ENCODE data around the gene C4orf46. TPM values are rescaled to one million over a fixed set of nuclear protein-coding genes. Genes with fewer than 3 reads are reported as not detected.

Gene C4orf46
- total RNA-seq, 1 donor = 12.3 TPM

DNA sequence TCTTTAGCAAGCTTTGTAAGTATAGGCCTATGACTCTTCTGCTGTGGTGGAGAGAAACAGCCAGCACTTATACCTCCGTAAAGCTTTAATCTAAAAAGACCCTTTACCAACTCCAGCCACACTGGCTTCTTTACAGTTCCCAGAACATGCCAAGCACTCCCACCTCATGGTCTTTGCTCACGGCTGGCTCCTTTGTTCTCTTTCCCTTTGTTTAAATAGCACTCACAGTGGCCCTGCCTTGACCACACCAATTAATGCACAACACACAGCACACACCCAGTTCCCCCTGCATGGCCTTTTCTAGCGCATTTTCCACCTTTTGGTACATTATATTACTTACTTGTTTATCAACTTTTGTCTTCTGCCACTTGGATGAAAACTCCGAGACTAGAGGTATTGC, 32.6 kb upstream of the C4orf46 start:
- Histone ChIP-seq H3K4me2 (ENCODE audit: insufficient read depth, low read length) (no peak overlapping the region), H3K27me3 (ENCODE audit: insufficient read depth, low read length) (no peaks in the 10 kb centered on the region), H3K36me3 (ENCODE audit: insufficient read depth, low read length) (peaks cover 17% of the 10 kb centered on the region), H4K20me1 (ENCODE audit: insufficient read depth, low read length) (no peaks in the 10 kb centered on the region), H3K9me3 (ENCODE audit: low read depth, low read length) (no peaks in the 10 kb centered on the region), H3K4me3 (ENCODE audit: insufficient read depth, low read length) (no peak overlapping the region), H3K79me2 (ENCODE audit: insufficient read depth, low read length) (no peaks in the 10 kb centered on the region), H2AFZ (ENCODE audit: low read length) (no peak overlapping the region), H3K27ac (ENCODE audit: low read depth, low read length) (no peak overlapping the region), H3K4me1 (ENCODE audit: insufficient read depth, low read length) (no peaks in the 10 kb centered on the region)
- TF ChIP-seq, protein P1, sequence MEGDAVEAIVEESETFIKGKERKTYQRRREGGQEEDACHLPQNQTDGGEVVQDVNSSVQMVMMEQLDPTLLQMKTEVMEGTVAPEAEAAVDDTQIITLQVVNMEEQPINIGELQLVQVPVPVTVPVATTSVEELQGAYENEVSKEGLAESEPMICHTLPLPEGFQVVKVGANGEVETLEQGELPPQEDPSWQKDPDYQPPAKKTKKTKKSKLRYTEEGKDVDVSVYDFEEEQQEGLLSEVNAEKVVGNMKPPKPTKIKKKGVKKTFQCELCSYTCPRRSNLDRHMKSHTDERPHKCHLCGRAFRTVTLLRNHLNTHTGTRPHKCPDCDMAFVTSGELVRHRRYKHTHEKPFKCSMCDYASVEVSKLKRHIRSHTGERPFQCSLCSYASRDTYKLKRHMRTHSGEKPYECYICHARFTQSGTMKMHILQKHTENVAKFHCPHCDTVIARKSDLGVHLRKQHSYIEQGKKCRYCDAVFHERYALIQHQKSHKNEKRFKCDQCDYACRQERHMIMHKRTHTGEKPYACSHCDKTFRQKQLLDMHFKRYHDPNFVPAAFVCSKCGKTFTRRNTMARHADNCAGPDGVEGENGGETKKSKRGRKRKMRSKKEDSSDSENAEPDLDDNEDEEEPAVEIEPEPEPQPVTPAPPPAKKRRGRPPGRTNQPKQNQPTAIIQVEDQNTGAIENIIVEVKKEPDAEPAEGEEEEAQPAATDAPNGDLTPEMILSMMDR (IDR thresholded peaks at IDR 0.05; ENCODE audit: extremely low read depth, low read depth, low read length) = no peak
- no peak for DNase-seq (ENCODE audit: insufficient read length, low spot score, missing footprints)

DNA sequence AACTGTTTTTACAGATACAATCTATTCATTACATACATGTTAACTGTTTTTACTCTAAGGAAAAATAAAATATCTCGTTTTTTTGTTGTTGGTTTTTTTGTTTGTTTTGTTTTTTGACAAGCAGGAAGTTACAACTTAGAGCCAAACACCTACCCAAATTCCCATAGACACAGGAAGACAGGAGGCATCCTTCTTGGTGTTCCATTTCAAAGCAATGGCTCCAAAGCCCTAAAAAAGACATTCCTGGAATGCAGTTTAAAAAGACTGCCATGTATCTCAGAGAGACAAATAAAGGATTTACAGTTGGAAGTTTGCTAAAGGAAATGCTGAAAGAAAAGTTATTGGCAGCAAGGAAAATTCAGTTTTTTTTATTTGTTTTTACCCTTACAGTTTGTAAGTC, 17.1 kb upstream of the C4orf46 start:
- no peak for DNase-seq (ENCODE audit: insufficient read length, low spot score, missing footprints)
- H3K9me3 ChIP-seq (ENCODE audit: low read depth, low read length) = no peaks in the 10 kb centered on the region
- H3K4me3 ChIP-seq (ENCODE audit: insufficient read depth, low read length) = no peak overlapping the region
- no peak overlapping the region for H3K27ac ChIP-seq (ENCODE audit: low read depth, low read length)
- TF ChIP-seq, protein P1 (IDR thresholded peaks at IDR 0.05; ENCODE audit: extremely low read depth, low read depth, low read length) = no peak
- H3K27me3 ChIP-seq (ENCODE audit: insufficient read depth, low read length) = no peaks in the 10 kb centered on the region
- H3K4me1 ChIP-seq (ENCODE audit: insufficient read depth, low read length) = no peaks in the 10 kb centered on the region
- no peaks in the 10 kb centered on the region for H4K20me1 ChIP-seq (ENCODE audit: insufficient read depth, low read length)
- H2AFZ ChIP-seq (ENCODE audit: low read length) = no peak overlapping the region
- H3K36me3 ChIP-seq (ENCODE audit: insufficient read depth, low read length) = peaks cover 4% of the 10 kb centered on the region
- H3K79me2 ChIP-seq (ENCODE audit: insufficient read depth, low read length) = no peaks in the 10 kb centered on the region
- H3K4me2 ChIP-seq (ENCODE audit: insufficient read depth, low read length) = no peak overlapping the region

DNA sequence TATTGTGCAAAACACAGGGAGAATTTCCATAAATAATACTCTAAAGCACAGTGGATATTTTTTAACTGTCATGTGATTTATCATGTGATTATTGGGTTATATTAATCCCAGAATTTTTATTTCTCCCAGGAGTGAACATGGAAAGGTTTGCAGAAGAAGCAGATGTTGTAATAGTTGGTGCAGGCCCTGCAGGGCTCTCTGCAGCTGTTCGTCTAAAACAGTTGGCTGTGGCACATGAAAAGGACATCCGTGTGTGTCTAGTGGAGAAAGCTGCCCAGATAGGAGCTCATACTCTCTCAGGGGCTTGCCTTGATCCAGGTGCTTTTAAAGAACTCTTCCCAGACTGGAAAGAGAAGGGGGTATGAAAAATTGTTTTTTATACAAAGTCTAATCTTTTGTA, 10.4 kb upstream of the C4orf46 start:
- Histone ChIP-seq H3K27ac (ENCODE audit: low read depth, low read length) (no peak overlapping the region), H4K20me1 (ENCODE audit: insufficient read depth, low read length) (no peaks in the 10 kb centered on the region), H3K36me3 (ENCODE audit: insufficient read depth, low read length) (no peaks in the 10 kb centered on the region), H3K79me2 (ENCODE audit: insufficient read depth, low read length) (no peaks in the 10 kb centered on the region), H3K4me1 (ENCODE audit: insufficient read depth, low read length) (no peaks in the 10 kb centered on the region), H3K9me3 (ENCODE audit: low read depth, low read length) (no peaks in the 10 kb centered on the region), H3K4me2 (ENCODE audit: insufficient read depth, low read length) (no peak overlapping the region), H3K27me3 (ENCODE audit: insufficient read depth, low read length) (no peaks in the 10 kb centered on the region), H3K4me3 (ENCODE audit: insufficient read depth, low read length) (no peak overlapping the region), H2AFZ (ENCODE audit: low read length) (no peak overlapping the region)
- TF ChIP-seq, protein P1 (IDR thresholded peaks at IDR 0.05; ENCODE audit: extremely low read depth, low read depth, low read length) = no peak
- DNase-seq (ENCODE audit: insufficient read length, low spot score, missing footprints) = no peak

DNA sequence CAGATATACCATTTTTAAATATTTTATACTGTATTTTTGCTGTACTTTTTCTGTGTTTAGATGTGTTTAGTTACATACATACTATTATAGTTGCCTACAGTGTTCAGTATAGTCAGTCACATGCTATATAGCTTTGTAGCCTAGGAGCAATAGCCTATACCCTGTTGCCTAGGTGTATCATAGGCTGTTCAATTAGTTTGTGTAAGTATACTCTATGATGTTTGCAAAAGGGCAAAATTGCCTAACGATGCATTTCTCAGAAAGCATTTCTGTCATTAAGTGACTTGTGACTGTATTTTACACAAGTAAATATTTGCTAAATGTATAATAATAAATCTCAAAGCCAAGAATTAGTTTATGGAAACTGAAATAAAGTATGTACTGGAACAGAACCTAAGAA, 9.9 kb upstream of the C4orf46 start:
- no peaks in the 10 kb centered on the region for H3K4me1 ChIP-seq (ENCODE audit: insufficient read depth, low read length)
- no peaks in the 10 kb centered on the region for H3K79me2 ChIP-seq (ENCODE audit: insufficient read depth, low read length)
- TF ChIP-seq, protein P1 (IDR thresholded peaks at IDR 0.05; ENCODE audit: extremely low read depth, low read depth, low read length) = no peak
- H3K4me2 ChIP-seq (ENCODE audit: insufficient read depth, low read length) = no peak overlapping the region
- H3K27me3 ChIP-seq (ENCODE audit: insufficient read depth, low read length) = no peaks in the 10 kb centered on the region
- no peaks in the 10 kb centered on the region for H3K36me3 ChIP-seq (ENCODE audit: insufficient read depth, low read length)
- H4K20me1 ChIP-seq (ENCODE audit: insufficient read depth, low read length) = no peaks in the 10 kb centered on the region
- no peaks in the 10 kb centered on the region for H3K9me3 ChIP-seq (ENCODE audit: low read depth, low read length)
- DNase-seq (ENCODE audit: insufficient read length, low spot score, missing footprints) = no peak
- H3K4me3 ChIP-seq (ENCODE audit: insufficient read depth, low read length) = no peak overlapping the region
- no peak overlapping the region for H2AFZ ChIP-seq (ENCODE audit: low read length)
- H3K27ac ChIP-seq (ENCODE audit: low read depth, low read length) = no peak overlapping the region

All from osteoblast (primary cell).